T-helper 2 cell treated with Interferon-gamma antibody and Interleukin-4, amounts not matched to agents 5 μg/mL and 100 μg/mL, for 36 hours (primary cell): ENCODE data around the gene ATP8A1.
"Not testable (repeated sequence)": the region's sequence is repeated elsewhere in the genome, so short reads cannot be mapped to it uniquely, and the experiment has no call there.

ENCODE experiments used
- DNase-seq: peaks from one replicate; pipeline ENCODE4 v3.0.0; 2021; ENCODE audit warnings: low spot score
- H3K27ac Mint-ChIP-seq: one replicate; pipeline ENCODE4 v1.8.0; 2021; ENCODE audit warnings: mild to moderate bottlenecking, mixed read lengths
- H3K27me3 Mint-ChIP-seq: one replicate; pipeline ENCODE4 v1.8.0; 2021; ENCODE audit warnings: low read depth, mixed read lengths
- H3K36me3 Mint-ChIP-seq: one replicate; pipeline ENCODE4 v1.8.0; 2021; ENCODE audit warnings: low read depth, mixed read lengths
- H3K4me1 Mint-ChIP-seq: one replicate; pipeline ENCODE4 v1.8.0; 2021; ENCODE audit warnings: low read depth, mixed read lengths
- H3K4me3 Mint-ChIP-seq: one replicate; pipeline ENCODE4 v1.8.0; 2022; ENCODE audit warnings: mild to moderate bottlenecking, moderate library complexity, mixed read lengths
- H3K9me3 Mint-ChIP-seq: one replicate; pipeline ENCODE4 v1.8.0; 2021; ENCODE audit warnings: mixed read lengths

The ATP8A1 gene

DNA sequence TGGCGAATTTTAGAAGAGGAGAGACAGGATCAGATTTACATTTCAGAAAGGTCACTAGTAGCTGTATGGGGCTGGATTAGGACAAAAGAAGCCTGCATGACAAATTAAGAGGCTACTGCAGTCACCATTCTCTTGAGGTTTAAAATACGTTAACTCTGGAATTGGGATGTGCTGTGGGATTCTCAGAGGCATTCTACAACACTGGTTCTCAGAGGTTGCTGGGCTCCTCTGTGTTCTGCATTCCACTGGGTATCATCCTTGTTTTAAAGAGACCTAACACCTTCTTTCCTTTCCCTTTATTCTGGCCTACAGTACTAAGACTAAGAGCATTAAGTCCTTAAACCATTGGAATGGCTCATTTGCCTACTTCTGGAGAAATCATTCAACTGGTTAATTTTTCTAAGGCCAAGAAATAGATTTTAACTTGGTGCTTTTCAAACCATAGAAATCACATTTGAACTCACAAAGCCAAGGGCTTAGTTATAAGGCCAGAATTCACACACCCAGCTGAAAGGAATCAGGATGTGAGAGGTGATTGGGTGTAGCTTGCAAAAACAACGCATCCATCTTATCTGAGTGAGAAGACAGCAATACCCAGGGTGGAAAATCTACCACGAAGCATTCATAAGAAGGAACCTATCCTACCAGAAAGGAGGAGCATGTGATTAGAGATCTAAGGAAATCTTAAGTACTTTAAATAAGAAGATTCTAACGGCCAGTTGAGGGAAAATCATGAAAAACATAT lies 143.0 kb downstream of the ATP8A1 start:
- Mint-ChIP-seq H3K9me3 (no peaks in the 10 kb centered on the region), H3K4me1 (no peaks in the 10 kb centered on the region), H3K4me3 (no peak overlapping the region), H3K27ac (no peak overlapping the region), H3K27me3 (no peaks in the 10 kb centered on the region), H3K36me3 (no peaks in the 10 kb centered on the region)
- no peak for DNase-seq

DNA sequence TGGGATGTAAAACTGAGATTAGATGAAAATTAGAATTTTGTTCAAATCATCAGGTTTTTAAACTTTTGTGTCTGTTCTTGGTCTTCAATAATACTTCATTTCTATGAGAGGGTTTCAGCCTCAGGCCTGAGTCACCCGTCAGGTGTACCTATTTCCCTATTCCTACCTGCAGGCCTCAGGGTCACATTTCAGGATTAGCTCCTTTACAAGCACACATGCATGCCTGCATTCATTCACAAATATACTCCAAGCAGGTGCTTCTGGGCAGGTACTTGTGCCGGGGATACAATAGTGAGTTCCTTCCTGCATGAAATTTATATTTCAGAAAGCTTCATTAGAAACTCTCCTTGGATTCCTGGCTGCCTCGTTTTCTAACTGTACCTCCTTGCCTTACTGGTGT lies 144.7 kb downstream of the ATP8A1 start:
- H3K27ac Mint-ChIP-seq: no peak overlapping the region
- no peaks in the 10 kb centered on the region for H3K4me1 Mint-ChIP-seq
- no peaks in the 10 kb centered on the region for H3K27me3 Mint-ChIP-seq
- no peaks in the 10 kb centered on the region for H3K9me3 Mint-ChIP-seq
- DNase-seq: no peak
- H3K36me3 Mint-ChIP-seq: no peaks in the 10 kb centered on the region
- H3K4me3 Mint-ChIP-seq: no peak overlapping the region

- Mint-ChIP-seq H3K4me3 (no peak overlapping the region), H3K36me3 (peaks cover 7% of the 10 kb centered on the region), H3K4me1 (no peaks in the 10 kb centered on the region), H3K27me3 (no peaks in the 10 kb centered on the region), H3K27ac (no peak overlapping the region), H3K9me3 (no peaks in the 10 kb centered on the region)
- no peak for DNase-seq
Measured at GRCh38 chr4:42510225-42510624, 146.7 kb downstream of the ATP8A1 start.

- H3K4me1 Mint-ChIP-seq: no peaks in the 10 kb centered on the region
- no peaks in the 10 kb centered on the region for H3K9me3 Mint-ChIP-seq
- H3K27me3 Mint-ChIP-seq: no peaks in the 10 kb centered on the region
- DNase-seq: no peak
- H3K27ac Mint-ChIP-seq: no peak overlapping the region
- H3K4me3 Mint-ChIP-seq: no peak overlapping the region
- H3K36me3 Mint-ChIP-seq: peaks cover 11% of the 10 kb centered on the region
Measured at GRCh38 chr4:42501624-42502401, 155.1 kb downstream of the ATP8A1 start.

DNA sequence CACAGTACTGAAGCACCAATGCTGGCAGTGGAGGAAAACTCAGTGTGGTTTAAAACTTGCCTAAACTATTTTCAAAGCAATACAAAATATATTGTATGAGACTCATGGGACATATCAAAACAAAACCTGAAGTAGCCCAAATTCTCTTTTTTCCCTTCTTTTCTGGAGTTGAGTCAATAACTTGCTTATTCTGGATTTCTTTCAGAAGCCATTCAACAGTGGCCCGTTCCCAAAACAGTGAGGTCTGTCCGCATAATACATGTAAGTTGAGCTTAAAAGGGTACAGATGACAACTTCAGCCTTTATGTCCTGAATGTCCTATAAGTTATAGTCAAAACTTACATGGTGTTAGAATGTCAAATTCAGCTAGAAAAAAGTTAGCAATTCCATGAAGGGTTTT lies 158.9 kb downstream of the ATP8A1 start:
- Mint-ChIP-seq H3K4me3 (no peak overlapping the region), H3K27me3 (no peaks in the 10 kb centered on the region), H3K4me1 (no peaks in the 10 kb centered on the region), H3K27ac (no peak overlapping the region), H3K36me3 (no peaks in the 10 kb centered on the region), H3K9me3 (no peaks in the 10 kb centered on the region)
- DNase-seq: no peak

GRCh38 chr4:42497142-42497910 lies 159.6 kb downstream of the ATP8A1 start:
- no peak for DNase-seq
- H3K9me3 Mint-ChIP-seq: no peaks in the 10 kb centered on the region
- no peaks in the 10 kb centered on the region for H3K36me3 Mint-ChIP-seq
- no peaks in the 10 kb centered on the region for H3K4me1 Mint-ChIP-seq
- H3K27ac Mint-ChIP-seq: no peak overlapping the region
- H3K27me3 Mint-ChIP-seq: no peaks in the 10 kb centered on the region
- no peak overlapping the region for H3K4me3 Mint-ChIP-seq

DNA sequence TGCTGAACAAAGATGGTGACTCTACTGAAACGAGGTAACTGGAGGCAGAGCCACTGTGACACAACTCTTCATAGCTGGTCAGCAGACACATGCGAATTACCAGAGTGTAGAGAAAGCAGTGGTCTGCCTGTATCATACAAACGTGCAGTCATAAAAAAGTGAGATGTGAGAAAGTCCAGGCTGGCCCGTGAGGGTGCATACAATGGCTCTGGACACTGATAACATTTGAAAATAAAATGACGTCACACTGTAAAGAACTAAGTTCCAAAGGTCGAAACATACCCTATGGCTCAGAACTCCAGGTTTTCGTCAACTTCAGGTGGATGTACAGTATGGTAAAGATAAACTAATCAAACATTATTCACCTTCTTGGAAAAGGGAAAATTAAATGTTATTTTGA lies 163.9 kb downstream of the ATP8A1 start:
- no peak for DNase-seq
- Mint-ChIP-seq H3K27ac (no peak overlapping the region), H3K4me3 (no peak overlapping the region), H3K4me1 (peaks cover 2% of the 10 kb centered on the region), H3K27me3 (no peaks in the 10 kb centered on the region), H3K9me3 (no peaks in the 10 kb centered on the region), H3K36me3 (no peaks in the 10 kb centered on the region)

DNA sequence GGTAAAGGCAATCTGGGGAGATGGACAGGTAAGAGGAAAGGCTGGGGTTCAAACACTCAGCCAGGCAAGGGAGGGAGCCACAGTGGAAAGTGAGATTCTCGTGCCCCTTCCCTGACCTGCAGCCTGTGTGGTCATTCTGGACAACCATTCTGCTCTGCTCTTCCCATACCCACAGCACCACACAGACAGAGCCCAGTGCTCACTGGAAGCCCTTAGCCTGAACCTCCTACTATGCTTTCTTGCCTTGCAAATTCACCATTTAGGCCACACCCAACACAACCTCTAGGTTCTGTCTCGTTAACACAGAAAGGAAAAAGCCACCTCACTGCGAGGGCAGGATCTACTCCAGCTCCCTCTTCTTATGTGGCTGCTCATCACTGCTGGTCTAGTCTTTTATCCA lies 166.9 kb downstream of the ATP8A1 start:
- no peak overlapping the region for H3K4me3 Mint-ChIP-seq
- no peak for DNase-seq
- no peaks in the 10 kb centered on the region for H3K27me3 Mint-ChIP-seq
- peaks cover 2% of the 10 kb centered on the region for H3K4me1 Mint-ChIP-seq
- no peak overlapping the region for H3K27ac Mint-ChIP-seq
- H3K36me3 Mint-ChIP-seq: no peaks in the 10 kb centered on the region
- no peaks in the 10 kb centered on the region for H3K9me3 Mint-ChIP-seq

GRCh38 chr4:42489095-42489494 lies 167.8 kb downstream of the ATP8A1 start:
- no peaks in the 10 kb centered on the region for H3K36me3 Mint-ChIP-seq
- no peaks in the 10 kb centered on the region for H3K27me3 Mint-ChIP-seq
- peaks cover 2% of the 10 kb centered on the region for H3K4me1 Mint-ChIP-seq
- no peak for DNase-seq
- H3K27ac Mint-ChIP-seq: no peak overlapping the region
- H3K4me3 Mint-ChIP-seq: no peak overlapping the region
- H3K9me3 Mint-ChIP-seq: no peaks in the 10 kb centered on the region

DNA sequence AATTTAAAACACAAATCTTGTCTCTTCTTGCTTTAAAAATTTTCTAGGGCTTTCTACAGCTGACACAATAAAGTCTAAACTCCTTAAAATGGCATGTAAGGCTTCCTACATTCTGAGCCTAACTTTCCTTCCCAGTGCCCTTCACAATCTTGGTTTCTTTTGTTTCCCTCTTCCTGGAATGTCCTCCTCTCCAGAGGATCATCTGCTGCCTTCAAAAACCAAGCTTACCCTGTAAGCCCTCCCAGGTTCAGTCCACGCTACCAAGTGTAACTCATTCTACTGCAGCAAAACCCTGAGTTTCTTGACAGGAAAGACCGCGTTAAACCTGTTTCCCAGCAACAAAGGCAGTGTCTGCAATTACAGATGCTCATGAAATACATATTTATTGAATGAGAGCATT lies 168.4 kb downstream of the ATP8A1 start:
- no peaks in the 10 kb centered on the region for H3K27me3 Mint-ChIP-seq
- H3K36me3 Mint-ChIP-seq: no peaks in the 10 kb centered on the region
- no peak for DNase-seq
- no peak overlapping the region for H3K4me3 Mint-ChIP-seq
- H3K27ac Mint-ChIP-seq: no peak overlapping the region
- H3K9me3 Mint-ChIP-seq: no peaks in the 10 kb centered on the region
- H3K4me1 Mint-ChIP-seq: peaks cover 2% of the 10 kb centered on the region

DNA sequence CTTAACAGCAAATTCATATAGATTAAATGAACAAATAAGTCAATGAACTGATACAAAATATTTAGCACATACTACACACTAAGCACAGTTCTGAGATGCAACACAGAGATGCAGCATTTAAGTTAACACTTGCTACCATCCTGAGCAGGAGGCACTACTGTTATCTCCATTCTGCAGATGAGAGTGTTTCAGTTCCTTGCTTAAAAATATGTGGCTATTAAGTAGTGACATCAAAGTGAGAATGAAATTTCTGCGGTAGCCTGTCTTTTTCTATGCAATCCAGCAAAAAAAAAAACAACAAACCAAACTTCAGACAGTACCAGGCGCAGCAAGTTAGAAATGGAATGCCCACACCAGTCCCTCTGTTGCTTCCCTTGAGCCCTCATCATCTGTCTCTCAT lies 168.8 kb downstream of the ATP8A1 start:
- no peak overlapping the region for H3K27ac Mint-ChIP-seq
- no peaks in the 10 kb centered on the region for H3K36me3 Mint-ChIP-seq
- no peak for DNase-seq
- H3K4me1 Mint-ChIP-seq: peaks cover 2% of the 10 kb centered on the region
- H3K4me3 Mint-ChIP-seq: no peak overlapping the region
- no peaks in the 10 kb centered on the region for H3K9me3 Mint-ChIP-seq
- no peaks in the 10 kb centered on the region for H3K27me3 Mint-ChIP-seq

DNA sequence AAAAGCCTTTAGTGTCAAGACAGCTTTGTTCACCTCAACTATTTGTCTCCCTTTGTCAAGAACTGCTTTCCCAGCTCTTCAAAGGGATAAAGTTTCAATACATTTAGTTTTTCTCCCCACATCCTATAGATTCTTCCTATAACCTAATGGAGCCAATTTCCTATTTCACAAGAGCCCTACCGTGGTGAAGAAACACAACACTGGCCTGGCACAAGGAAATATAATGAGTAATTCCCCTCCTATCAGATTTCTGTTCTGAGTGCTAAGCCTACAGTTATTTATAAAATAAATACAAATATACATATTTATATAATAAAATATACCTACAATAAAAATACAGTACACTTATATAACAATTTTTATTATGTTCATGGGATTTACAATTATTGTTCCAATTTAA lies 169.7 kb downstream of the ATP8A1 start:
- Mint-ChIP-seq H3K27ac (no peak overlapping the region), H3K4me3 (no peak overlapping the region), H3K36me3 (no peaks in the 10 kb centered on the region), H3K9me3 (no peaks in the 10 kb centered on the region), H3K4me1 (peaks cover 2% of the 10 kb centered on the region), H3K27me3 (no peaks in the 10 kb centered on the region)
- no peak for DNase-seq

- H3K27me3 Mint-ChIP-seq, H3K4me3 Mint-ChIP-seq, H3K9me3 Mint-ChIP-seq, DNase-seq, H3K4me1 Mint-ChIP-seq, H3K27ac Mint-ChIP-seq, H3K36me3 Mint-ChIP-seq: not testable (repeated sequence)
Measured at GRCh38 chr4:42486156-42486555, 170.7 kb downstream of the ATP8A1 start.

DNA sequence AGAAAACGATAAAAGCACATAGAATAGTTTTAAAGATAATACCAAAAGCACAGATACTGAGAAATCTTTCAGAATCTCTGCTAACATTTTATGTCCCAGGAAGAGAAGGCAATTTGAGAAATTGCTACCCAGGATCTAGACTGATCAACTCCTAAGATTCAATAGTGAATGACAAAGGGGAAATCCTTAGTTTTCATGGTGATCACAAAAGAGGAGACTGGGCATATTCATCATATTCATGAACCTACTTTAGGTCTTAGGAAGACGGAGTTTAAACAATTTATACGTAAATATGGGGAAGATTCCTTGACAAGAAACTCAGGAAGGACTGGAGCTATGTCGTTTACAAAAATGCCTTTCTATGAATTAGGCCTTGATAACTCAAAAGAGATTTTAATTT lies 172.3 kb downstream of the ATP8A1 start:
- DNase-seq: no peak
- Mint-ChIP-seq H3K4me1 (no peaks in the 10 kb centered on the region), H3K9me3 (no peaks in the 10 kb centered on the region), H3K27me3 (no peaks in the 10 kb centered on the region), H3K4me3 (no peak overlapping the region), H3K36me3 (no peaks in the 10 kb centered on the region), H3K27ac (no peak overlapping the region)
